CD4-positive, alpha-beta T cell treated with Interferon alpha-2 for 1 hour (primary cell): ENCODE data around the gene FMR1.
A peak's percentile ranks its signal among the peaks of the same experiment; 100 is the strongest.

Source experiments
- DNase-seq, 2 donors: peaks; one replicate each; pipeline ENCODE4 v3.0.0-alpha.2; 2020 to 2022

The FMR1 gene

GRCh38 chrX:147917700-147918695, 6.3 kb downstream of the FMR1 start:
- DNase-seq: peak; percentile 27 to 70

GRCh38 chrX:147920161-147920666, 8.5 kb downstream of the FMR1 start:
- no peak for DNase-seq

GRCh38 chrX:147923605-147924004, 11.9 kb downstream of the FMR1 start:
- no peak for DNase-seq

- DNase-seq: no peak
Measured at GRCh38 chrX:147927256-147927655, 15.5 kb downstream of the FMR1 start.

GRCh38 chrX:147933815-147934214, 22.1 kb downstream of the FMR1 start:
- no peak for DNase-seq

GRCh38 chrX:147935156-147935758, 23.5 kb downstream of the FMR1 start:
- no peak for DNase-seq

GRCh38 chrX:147945286-147945685, 33.6 kb downstream of the FMR1 start:
- DNase-seq: no peak

- DNase-seq: no peak
Measured at GRCh38 chrX:147948531-147948930, 36.8 kb downstream of the FMR1 start.

GRCh38 chrX:147950352-147950751, 38.6 kb downstream of the FMR1 start:
- DNase-seq: no peak

- DNase-seq: no peak
Measured at GRCh38 chrX:147953976-147954375, 42.3 kb downstream of the FMR1 start.

GRCh38 chrX:147957291-147957690, 45.6 kb downstream of the FMR1 start:
- no peak for DNase-seq

GRCh38 chrX:147958291-147958690, 46.6 kb downstream of the FMR1 start:
- no peak for DNase-seq

GRCh38 chrX:147960722-147961121, 49.0 kb downstream of the FMR1 start:
- DNase-seq: no peak

- DNase-seq: no peak
Measured at GRCh38 chrX:147962476-147962875, 50.8 kb downstream of the FMR1 start.

- DNase-seq: no peak
Measured at GRCh38 chrX:147978931-147979330, 67.2 kb downstream of the FMR1 start.

GRCh38 chrX:147981038-147981752, 69.5 kb downstream of the FMR1 start, which contains the start of gene FMR1NB:
FMR1NB (plus strand) TSS chrX:147981337; CDS start chrX:147981403, 66 bp downstream.
- no peak for DNase-seq
